ENCODE measurements around the gene IQGAP1. TPM values are rescaled to one million over a fixed set of nuclear protein-coding genes. Genes with fewer than 3 reads are reported as not detected.

IQGAP1 gene
- 80.4 and 131 TPM in 2 replicates for total RNA-seq (ENCODE audit: low replicate concordance)
- long read RNA-seq, transcript IQGAP1-208 (2 exons, 1,201 nt): major isoform, 16 of 487 reads
- long read RNA-seq, partial matches to known transcripts: 448 of 487 reads
- long read RNA-seq, other reads (novel, unspliced or antisense): 21 of 487 reads

- DNase-seq (ENCODE audit: extremely low spot score, unreplicated experiment): peak; percentile 96
- no peaks in the 10 kb centered on the region for H3K9me3 Mint-ChIP-seq
- H3K4me3 Mint-ChIP-seq: peak within 1 kb of the TSS; percentile 89
- H3K36me3 Mint-ChIP-seq: peaks cover 24% of the 10 kb centered on the region
- H3K27ac Mint-ChIP-seq: peak within 1 kb of the TSS; percentile 92
- peaks cover 42% of the 10 kb centered on the region for H3K4me1 Mint-ChIP-seq (ENCODE audit: unreplicated experiment)
- TF ChIP-seq CTCF (conservative IDR thresholded peaks at IDR 0.05): no peak
- H3K27me3 Mint-ChIP-seq: no peaks in the 10 kb centered on the region
Observed at GRCh38 chr15:90387534-90388461, at the start of gene IQGAP1. Gene IQGAP1 (plus strand): TSS chr15:90388242. CDS start chr15:90388342, 100 bp downstream.

GRCh38 chr15:90338532-90338931 is 49.5 kb upstream of the IQGAP1 start:
- Mint-ChIP-seq H3K9me3 (no peaks in the 10 kb centered on the region), H3K4me3 (no peak overlapping the region), H3K27ac (no peak overlapping the region), H3K36me3 (no peaks in the 10 kb centered on the region), H3K4me1 (ENCODE audit: unreplicated experiment) (no peaks in the 10 kb centered on the region), H3K27me3 (no peaks in the 10 kb centered on the region)
- no peak for DNase-seq (ENCODE audit: extremely low spot score, unreplicated experiment)
- TF ChIP-seq CTCF (conservative IDR thresholded peaks at IDR 0.05): no peak

- Mint-ChIP-seq H3K27ac (no peak overlapping the region), H3K27me3 (no peaks in the 10 kb centered on the region), H3K36me3 (no peaks in the 10 kb centered on the region), H3K4me1 (ENCODE audit: unreplicated experiment) (no peaks in the 10 kb centered on the region), H3K4me3 (no peak overlapping the region), H3K9me3 (no peaks in the 10 kb centered on the region)
- TF ChIP-seq CTCF (conservative IDR thresholded peaks at IDR 0.05): no peak
- no peak for DNase-seq (ENCODE audit: extremely low spot score, unreplicated experiment)
Observed at GRCh38 chr15:90340345-90340744, 47.7 kb upstream of the IQGAP1 start.

GRCh38 chr15:90343302-90343790 is 44.7 kb upstream of the IQGAP1 start:
- Mint-ChIP-seq H3K36me3 (no peaks in the 10 kb centered on the region), H3K4me1 (ENCODE audit: unreplicated experiment) (no peaks in the 10 kb centered on the region), H3K27ac (no peak overlapping the region), H3K9me3 (no peaks in the 10 kb centered on the region), H3K27me3 (no peaks in the 10 kb centered on the region), H3K4me3 (no peak overlapping the region)
- no peak for TF ChIP-seq CTCF (conservative IDR thresholded peaks at IDR 0.05)
- no peak for DNase-seq (ENCODE audit: extremely low spot score, unreplicated experiment)

- Mint-ChIP-seq H3K9me3 (no peaks in the 10 kb centered on the region), H3K27me3 (no peaks in the 10 kb centered on the region), H3K4me3 (no peak overlapping the region), H3K36me3 (no peaks in the 10 kb centered on the region), H3K4me1 (ENCODE audit: unreplicated experiment) (no peaks in the 10 kb centered on the region), H3K27ac (no peak overlapping the region)
- no peak for DNase-seq (ENCODE audit: extremely low spot score, unreplicated experiment)
- no peak for TF ChIP-seq CTCF (conservative IDR thresholded peaks at IDR 0.05)
Observed at GRCh38 chr15:90344662-90345061, 43.4 kb upstream of the IQGAP1 start.

Data from type B pancreatic cell (in vitro differentiated cells).